Measurements from ENCODE around the gene PUM1. TPM values are rescaled to one million over a fixed set of nuclear protein-coding genes. Genes with fewer than 3 reads are reported as not detected.

The PUM1 gene
- total RNA-seq, 1 donor from 2014 or later, result 121 TPM

GRCh38 chr1:30916296-30916695 is 149.2 kb downstream of the PUM1 start:
- H3K36me3 ChIP-seq, result no peaks in the 10 kb centered on the region
- no peaks in the 10 kb centered on the region for H3K27me3 ChIP-seq (ENCODE audit: low read depth)
- no peak for ATAC-seq
- intact Hi-C loops (cut with DNase I), result no loop called here
- no peak for TF ChIP-seq CTCF (IDR thresholded peaks at IDR 0.05)
- DNase-seq, result no peak
- no peak overlapping the region for H3K27ac ChIP-seq
- no peak overlapping the region for H3K4me3 ChIP-seq
- H3K9me3 ChIP-seq, result no peaks in the 10 kb centered on the region
- H3K4me1 ChIP-seq, result peaks cover 14% of the 10 kb centered on the region

- Histone ChIP-seq H3K4me1 (peaks cover 20% of the 10 kb centered on the region), H3K9me3 (no peaks in the 10 kb centered on the region), H3K27ac (no peak overlapping the region), H3K27me3 (ENCODE audit: low read depth) (no peaks in the 10 kb centered on the region), H3K36me3 (no peaks in the 10 kb centered on the region), H3K4me3 (no peak overlapping the region)
- intact Hi-C loops (cut with DNase I), result no loop called here
- ATAC-seq, result no peak
- TF ChIP-seq CTCF (IDR thresholded peaks at IDR 0.05), result no peak
- DNase-seq, result no peak
Measured at GRCh38 chr1:30915491-30916230, 149.9 kb downstream of the PUM1 start.

- Histone ChIP-seq H3K4me1 (peaks cover 24% of the 10 kb centered on the region), H3K36me3 (no peaks in the 10 kb centered on the region), H3K27ac (no peak overlapping the region), H3K4me3 (no peak overlapping the region), H3K9me3 (no peaks in the 10 kb centered on the region), H3K27me3 (ENCODE audit: low read depth) (no peaks in the 10 kb centered on the region)
- intact Hi-C loops (cut with DNase I), result loop anchor here (5.0 kb wide), 2 partner anchors 113 to 133 kb away; no protein-coding TSS in a partner anchor
- DNase-seq, result no peak
- ATAC-seq, result no peak
- TF ChIP-seq CTCF (IDR thresholded peaks at IDR 0.05), result no peak
Measured at GRCh38 chr1:30914931-30915330, 150.6 kb downstream of the PUM1 start.

GRCh38 chr1:30914587-30914922 is 151.0 kb downstream of the PUM1 start:
- H3K4me1 ChIP-seq, result peaks cover 28% of the 10 kb centered on the region
- no peak for ATAC-seq
- H3K27ac ChIP-seq, result no peak overlapping the region
- H3K9me3 ChIP-seq, result no peaks in the 10 kb centered on the region
- H3K36me3 ChIP-seq, result no peaks in the 10 kb centered on the region
- H3K4me3 ChIP-seq, result no peak overlapping the region
- no peaks in the 10 kb centered on the region for H3K27me3 ChIP-seq (ENCODE audit: low read depth)
- no peak for TF ChIP-seq CTCF (IDR thresholded peaks at IDR 0.05)
- intact Hi-C loops (cut with DNase I), result loop anchor here (5.0 kb wide), 2 partner anchors 112 to 132 kb away; no protein-coding TSS in a partner anchor
- no peak for DNase-seq

GRCh38 chr1:30912913-30913652 is 152.4 kb downstream of the PUM1 start:
- TF ChIP-seq CTCF (IDR thresholded peaks at IDR 0.05), result no peak
- no peaks in the 10 kb centered on the region for H3K9me3 ChIP-seq
- intact Hi-C loops (cut with DNase I), result loop anchor here (5.0 kb wide), 2 partner anchors 111 to 131 kb away; no protein-coding TSS in a partner anchor
- H3K27me3 ChIP-seq (ENCODE audit: low read depth), result no peaks in the 10 kb centered on the region
- peaks cover 32% of the 10 kb centered on the region for H3K4me1 ChIP-seq
- ATAC-seq (peak; percentile 9 to 38), DNase-seq (peak; percentile 67)
- H3K4me3 ChIP-seq, result no peak overlapping the region
- no peaks in the 10 kb centered on the region for H3K36me3 ChIP-seq
- no peak overlapping the region for H3K27ac ChIP-seq
